Prostate gland (tissue), 2 donors: ENCODE results near the gene OR5H1. TPM values are rescaled to one million over a fixed set of nuclear protein-coding genes. Genes with fewer than 3 reads are reported as not detected.
A peak's percentile ranks its signal among the peaks of the same experiment; 100 is the strongest.

Experiments
- DNase-seq: peaks from one replicate; pipeline ENCODE4 v3.0.0-alpha.2; 2019; ENCODE audit warnings: low spot score
- H3K27ac ChIP-seq, 2 donors: fragments of 200-600 bp; sonication (generic); 2 replicates each; pipeline ENCODE4 v1.5.1; 2017 to 2019
- H3K27me3 ChIP-seq: fragments of 200-600 bp; sonication (generic); replicated peaks from 2 replicates; pipeline ENCODE4 v1.5.1; 2019; ENCODE audit not compliant: insufficient read depth
- H3K36me3 ChIP-seq, 2 donors: fragments of 200-600 bp; sonication (generic); 1 replicate in 1 of 2; 2 replicates in 1 of 2; pipeline versions ENCODE4 v1.5.1 to v1.8.1; 2017 to 2019
- H3K4me1 ChIP-seq: fragments of 200-600 bp; sonication (generic); replicated peaks from 2 replicates; pipeline ENCODE4 v1.5.1; 2019
- H3K4me3 ChIP-seq, 2 donors: fragments of 200-600 bp; sonication (generic); 2 replicates each; pipeline ENCODE4 v1.5.1; 2017 to 2019
- H3K9me3 ChIP-seq: fragments of 200-600 bp; sonication (generic); 2 replicates; pipeline ENCODE4 v1.5.1; 2017
- CTCF ChIP-seq, 4 experiments: fragments of 200-600 bp in 2 of 4; fragments of 450-650 bp in 2 of 4; sonication (generic) in 2 of 4; IDR thresholded peaks; 1 replicate in 3 of 4; 2 replicates in 1 of 4; pipeline ENCODE4 v1.5.1; 2016 to 2019; ENCODE audit warnings: antibody characterized with exemption in 4 of 4, mild to moderate bottlenecking in 2 of 4, moderate library complexity in 2 of 4
- POLR2A ChIP-seq: fragments of 450-650 bp; IDR thresholded peaks from one replicate; pipeline ENCODE4 v1.6.1; 2016; ENCODE audit warnings: antibody characterized with exemption, mild to moderate bottlenecking
- POLR2AphosphoS5 ChIP-seq: sonication (generic); formaldehyde crosslinking; IDR thresholded peaks from one replicate; pipeline ENCODE4 v1.6.1; 2017; ENCODE audit warnings: antibody characterized with exemption
- WGBS: methylation state at CpG from one replicate; pipeline ENCODE4 v1.1.5; 2018; 5-methylcytosine and 5-hydroxymethylcytosine counted together
- intact Hi-C: fragments of 100-400 bp; cut with DNase I; formaldehyde crosslinking; loops from one replicate; pipeline ENCODE4 v1.14.2; 2022
- total RNA-seq, 2 donors: library from RNA; depleted of rRNA; stranded (reverse); fragments of >200 nt; gene quantifications; one replicate each; pipeline ENCODE4 v1.1.0, GENCODE V29; 2016

Gene OR5H1
- total RNA-seq, 2 donors from 2014 or later, result not detected

GRCh38 chr3:98171071-98171470, 40.5 kb downstream of the OR5H1 start:
- no peaks in the 10 kb centered on the region for H3K36me3 ChIP-seq
- no peaks in the 10 kb centered on the region for H3K27me3 ChIP-seq
- 52% methylated on average over 1 of the region's 1 CpG for WGBS
- intact Hi-C loops, result no loop called here
- DNase-seq, result no peak
- H3K4me3 ChIP-seq, result no peak overlapping the region
- TF ChIP-seq POLR2AphosphoS5, result no peak
- no peak for TF ChIP-seq POLR2A
- TF ChIP-seq CTCF (IDR thresholded peaks at IDR 0.05), result no peak
- H3K4me1 ChIP-seq, result no peaks in the 10 kb centered on the region
- H3K27ac ChIP-seq, result no peak overlapping the region
- H3K9me3 ChIP-seq, result no peaks in the 10 kb centered on the region

- TF ChIP-seq POLR2AphosphoS5 (no peak), CTCF (IDR thresholded peaks at IDR 0.05) (no peak), POLR2A (no peak)
Measured at GRCh38 chr3:98172621-98173020, 42.1 kb downstream of the OR5H1 start.

GRCh38 chr3:98180319-98180890, 49.9 kb downstream of the OR5H1 start:
- H3K4me3 ChIP-seq, result no peak overlapping the region
- no peaks in the 10 kb centered on the region for H3K9me3 ChIP-seq
- TF ChIP-seq POLR2AphosphoS5, result no peak
- no peak for TF ChIP-seq POLR2A
- WGBS, result 82% methylated on average over 3 of the region's 3 CpGs
- intact Hi-C loops, result no loop called here
- DNase-seq, result no peak
- H3K27ac ChIP-seq, result no peak overlapping the region
- no peaks in the 10 kb centered on the region for H3K27me3 ChIP-seq
- no peaks in the 10 kb centered on the region for H3K4me1 ChIP-seq
- no peaks in the 10 kb centered on the region for H3K36me3 ChIP-seq

More at GRCh38 chr3:98172621-98173020, 42.1 kb downstream of the OR5H1 start:
- Histone ChIP-seq H3K36me3 (no peaks in the 10 kb centered on the region), H3K4me1 (no peaks in the 10 kb centered on the region), H3K4me3 (no peak overlapping the region), H3K9me3 (no peaks in the 10 kb centered on the region), H3K27me3 (no peaks in the 10 kb centered on the region), H3K27ac (no peak overlapping the region)
- 88% methylated on average over 7 of the region's 7 CpGs for WGBS
- intact Hi-C loops, result no loop called here
- DNase-seq, result no peak

- Histone ChIP-seq H3K9me3 (no peaks in the 10 kb centered on the region), H3K36me3 (no peaks in the 10 kb centered on the region), H3K27me3 (no peaks in the 10 kb centered on the region), H3K27ac (no peak overlapping the region), H3K4me1 (no peaks in the 10 kb centered on the region), H3K4me3 (no peak overlapping the region)
- intact Hi-C loops, result no loop called here
- TF ChIP-seq POLR2AphosphoS5, result no peak
- no peak for TF ChIP-seq CTCF (IDR thresholded peaks at IDR 0.05)
- TF ChIP-seq POLR2A, result no peak
- DNase-seq, result no peak
Measured at GRCh38 chr3:98182196-98182595, 51.7 kb downstream of the OR5H1 start.

- H3K36me3 ChIP-seq, result no peaks in the 10 kb centered on the region
- TF ChIP-seq POLR2A (no peak), CTCF (IDR thresholded peaks at IDR 0.05) (peak in 1 of 4 experiments; percentile 44)
- intact Hi-C loops, result no loop called here
- H3K9me3 ChIP-seq, result no peaks in the 10 kb centered on the region
- H3K27ac ChIP-seq, result no peak overlapping the region
- no peak for DNase-seq
- no peaks in the 10 kb centered on the region for H3K27me3 ChIP-seq
- H3K4me1 ChIP-seq, result no peaks in the 10 kb centered on the region
- no peak overlapping the region for H3K4me3 ChIP-seq
Measured at GRCh38 chr3:98185180-98185579, 54.7 kb downstream of the OR5H1 start.

Other genes starting within 250 kb of the OR5H1 start
- gene RIOX2, start 158.3 kb upstream of the OR5H1 start, total RNA-seq, result 10 to 100 TPM; 18.1 to 20.2 TPM
- gene GABRR3, start 95.4 kb upstream of the OR5H1 start, total RNA-seq, result under 1 TPM in 1 of 2 donors, not detected in 1; 0.34 TPM
- gene OR5AC2, start 43.5 kb upstream of the OR5H1 start, total RNA-seq, result not detected
- gene OR5H14, start 16.8 kb downstream of the OR5H1 start, total RNA-seq, result not detected
- not detected for gene OR5H15, start 36.0 kb downstream of the OR5H1 start, total RNA-seq
- not detected for gene OR5H6, start 133.5 kb downstream of the OR5H1 start, total RNA-seq
- gene OR5H2, start 151.8 kb downstream of the OR5H1 start, total RNA-seq, result not detected
- gene OR5K4, start 223.1 kb downstream of the OR5H1 start, total RNA-seq, result 1 to 10 TPM in 1 of 2 donors, not detected in 1; 1.3 TPM